AG09319 (cell line): Measurements from ENCODE around the gene ASB16.

ENCODE experiments used
- DNase-seq: peaks from one replicate; pipeline ENCODE4 v3.0.0-alpha.2; 2010; ENCODE audit warnings: low read depth; ENCODE audit errors: extremely low read depth
- TF ChIP-seq, protein P1 (sequence below): IDR thresholded peaks from 2 replicates; pipeline ENCODE4 v1.5.1; 2011; ENCODE audit warnings: low read depth, mild to moderate bottlenecking, inconsistent platforms, low read length, moderate library complexity

Gene ASB16

DNA sequence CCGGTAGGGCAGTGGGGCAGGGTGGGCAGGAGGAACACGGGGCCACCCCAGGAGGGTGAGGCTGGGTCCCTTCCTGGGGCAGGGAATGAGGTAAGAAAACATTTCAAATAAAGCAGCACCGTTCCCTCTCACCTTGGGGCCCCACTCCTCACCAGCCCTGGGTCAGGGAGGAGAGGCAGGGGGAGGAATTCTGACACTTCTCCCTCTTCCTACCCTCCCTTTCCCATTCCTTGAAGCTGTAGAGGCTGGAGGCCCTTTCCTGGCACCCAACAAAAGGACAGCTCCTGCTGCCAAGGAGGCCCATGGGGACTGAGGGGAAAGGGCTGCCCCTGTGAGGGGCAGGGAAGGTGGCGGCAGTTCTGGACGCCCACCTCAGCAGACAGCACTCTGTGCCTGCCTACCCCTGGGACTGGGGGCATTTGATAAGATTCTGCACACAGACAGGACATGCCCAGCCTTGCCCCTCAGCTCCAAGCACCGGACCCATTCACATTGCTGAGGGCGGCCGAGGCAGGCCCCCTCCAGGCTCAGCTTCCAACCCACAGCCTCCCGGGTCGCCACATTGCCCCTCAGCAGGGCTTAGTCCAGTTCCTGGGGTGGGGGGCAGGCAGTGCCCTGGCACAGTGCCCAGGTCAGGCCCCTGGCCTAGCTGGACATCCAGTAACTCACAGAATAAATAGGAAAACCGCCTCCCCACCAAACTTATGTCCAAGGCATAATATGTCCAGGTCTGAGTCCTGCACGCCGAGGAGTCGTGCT is 23.0 kb downstream of the ASB16 start:
- TF ChIP-seq, protein P1, sequence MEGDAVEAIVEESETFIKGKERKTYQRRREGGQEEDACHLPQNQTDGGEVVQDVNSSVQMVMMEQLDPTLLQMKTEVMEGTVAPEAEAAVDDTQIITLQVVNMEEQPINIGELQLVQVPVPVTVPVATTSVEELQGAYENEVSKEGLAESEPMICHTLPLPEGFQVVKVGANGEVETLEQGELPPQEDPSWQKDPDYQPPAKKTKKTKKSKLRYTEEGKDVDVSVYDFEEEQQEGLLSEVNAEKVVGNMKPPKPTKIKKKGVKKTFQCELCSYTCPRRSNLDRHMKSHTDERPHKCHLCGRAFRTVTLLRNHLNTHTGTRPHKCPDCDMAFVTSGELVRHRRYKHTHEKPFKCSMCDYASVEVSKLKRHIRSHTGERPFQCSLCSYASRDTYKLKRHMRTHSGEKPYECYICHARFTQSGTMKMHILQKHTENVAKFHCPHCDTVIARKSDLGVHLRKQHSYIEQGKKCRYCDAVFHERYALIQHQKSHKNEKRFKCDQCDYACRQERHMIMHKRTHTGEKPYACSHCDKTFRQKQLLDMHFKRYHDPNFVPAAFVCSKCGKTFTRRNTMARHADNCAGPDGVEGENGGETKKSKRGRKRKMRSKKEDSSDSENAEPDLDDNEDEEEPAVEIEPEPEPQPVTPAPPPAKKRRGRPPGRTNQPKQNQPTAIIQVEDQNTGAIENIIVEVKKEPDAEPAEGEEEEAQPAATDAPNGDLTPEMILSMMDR, result no peak
- DNase-seq, result no peak

DNA sequence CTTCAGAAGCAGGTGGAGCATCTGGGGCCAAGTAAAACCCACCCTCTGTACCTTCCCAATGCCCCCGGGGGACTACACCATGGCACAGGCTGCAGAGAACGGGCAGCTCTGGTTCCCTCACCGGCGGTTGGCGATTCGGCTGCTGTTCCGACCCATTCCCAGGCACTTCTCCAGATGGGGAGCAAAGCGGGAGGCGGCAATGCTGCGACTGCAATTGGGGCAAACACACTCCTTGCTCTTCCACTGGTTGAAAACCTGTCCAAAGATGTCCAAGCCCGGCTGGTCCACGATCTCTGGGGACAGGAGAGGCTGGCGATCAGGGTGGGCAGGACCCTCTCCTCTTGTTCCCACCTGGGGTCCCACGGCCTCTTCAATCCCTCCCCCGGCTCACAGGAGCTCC is 26.6 kb downstream of the ASB16 start:
- TF ChIP-seq, protein P1, result no peak

DNA sequence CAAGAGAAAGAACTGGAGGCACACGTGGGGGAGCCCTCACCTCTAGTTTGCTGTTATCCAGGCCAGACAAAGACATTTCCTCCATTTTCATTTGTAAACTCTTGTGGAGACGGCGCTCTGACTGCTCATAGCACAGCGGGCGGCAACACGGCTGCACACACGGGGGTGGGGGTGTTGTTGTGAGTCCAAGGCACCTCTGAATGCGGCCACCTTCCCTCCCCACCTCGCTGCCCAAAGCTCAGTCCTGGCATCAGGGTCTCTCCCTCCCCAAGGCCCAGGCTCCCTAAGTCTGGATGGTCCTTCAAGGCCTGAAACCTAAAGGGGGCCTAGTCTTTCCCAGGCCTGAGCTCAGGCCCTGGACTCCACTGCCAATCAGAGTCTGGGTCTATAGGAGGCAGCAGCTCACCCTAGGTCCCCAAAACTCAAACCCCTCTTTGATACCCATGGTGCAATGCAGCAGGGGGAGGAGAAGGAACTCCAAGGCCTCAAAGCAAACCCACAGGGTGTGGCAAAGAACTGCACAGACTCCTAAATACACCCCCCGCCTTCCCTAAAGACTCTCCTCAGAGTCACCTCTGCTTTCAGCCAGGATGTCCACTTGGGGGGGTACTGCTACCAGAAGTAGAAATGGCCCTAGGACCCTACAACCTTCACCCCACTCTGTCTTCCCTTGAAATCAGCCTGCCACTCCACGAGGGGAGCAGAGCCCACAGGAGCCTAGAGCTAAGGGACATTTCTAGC is 27.6 kb downstream of the ASB16 start:
- TF ChIP-seq, protein P1, result peak; percentile 21
- no peak for DNase-seq

More for the DNA sequence above, 26.6 kb downstream of the ASB16 start:
- DNase-seq, result no peak

DNA sequence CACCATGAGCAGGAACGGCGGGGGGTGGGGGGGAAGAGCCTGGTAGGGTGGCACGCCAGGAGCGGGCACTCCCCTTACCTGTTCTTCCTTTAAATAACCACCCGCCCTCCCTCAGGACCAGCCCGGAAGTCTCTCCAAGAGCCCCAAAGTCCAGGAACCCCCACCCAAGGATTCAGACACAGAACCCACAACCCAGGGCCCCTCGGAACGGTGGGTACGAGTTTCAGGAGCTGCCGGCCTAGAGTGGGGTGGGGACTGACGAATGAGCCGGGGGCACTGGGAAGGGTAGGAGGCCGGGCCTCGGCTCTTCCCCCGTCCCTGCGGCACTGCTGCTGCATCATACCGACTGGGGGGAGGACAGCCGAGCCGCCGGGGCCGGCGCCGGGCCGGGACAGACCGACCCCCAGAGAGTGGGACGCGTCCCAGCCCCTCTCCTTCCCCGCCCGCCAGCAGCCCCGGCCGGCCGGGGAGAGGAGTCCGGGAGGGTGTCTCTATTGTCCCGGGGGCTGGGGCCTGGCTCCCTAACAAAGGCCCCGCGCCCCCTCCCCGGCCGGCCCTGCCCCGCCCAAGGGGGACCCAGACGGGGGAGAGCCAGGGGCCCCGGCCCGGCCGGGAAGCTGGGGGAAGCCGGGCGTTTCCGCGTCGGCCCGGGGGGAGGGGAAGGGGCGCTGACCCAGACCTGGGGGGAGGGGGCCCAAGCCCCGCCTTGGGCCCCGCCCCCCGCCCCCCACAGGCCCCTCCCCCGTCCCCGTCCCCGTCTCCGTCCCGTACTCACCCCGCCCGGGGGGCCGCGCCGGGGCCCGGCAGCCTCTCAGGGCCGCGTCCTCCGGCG is 28.4 kb downstream of the ASB16 start:
- TF ChIP-seq, protein P1, result no peak
- no peak for DNase-seq

DNA sequence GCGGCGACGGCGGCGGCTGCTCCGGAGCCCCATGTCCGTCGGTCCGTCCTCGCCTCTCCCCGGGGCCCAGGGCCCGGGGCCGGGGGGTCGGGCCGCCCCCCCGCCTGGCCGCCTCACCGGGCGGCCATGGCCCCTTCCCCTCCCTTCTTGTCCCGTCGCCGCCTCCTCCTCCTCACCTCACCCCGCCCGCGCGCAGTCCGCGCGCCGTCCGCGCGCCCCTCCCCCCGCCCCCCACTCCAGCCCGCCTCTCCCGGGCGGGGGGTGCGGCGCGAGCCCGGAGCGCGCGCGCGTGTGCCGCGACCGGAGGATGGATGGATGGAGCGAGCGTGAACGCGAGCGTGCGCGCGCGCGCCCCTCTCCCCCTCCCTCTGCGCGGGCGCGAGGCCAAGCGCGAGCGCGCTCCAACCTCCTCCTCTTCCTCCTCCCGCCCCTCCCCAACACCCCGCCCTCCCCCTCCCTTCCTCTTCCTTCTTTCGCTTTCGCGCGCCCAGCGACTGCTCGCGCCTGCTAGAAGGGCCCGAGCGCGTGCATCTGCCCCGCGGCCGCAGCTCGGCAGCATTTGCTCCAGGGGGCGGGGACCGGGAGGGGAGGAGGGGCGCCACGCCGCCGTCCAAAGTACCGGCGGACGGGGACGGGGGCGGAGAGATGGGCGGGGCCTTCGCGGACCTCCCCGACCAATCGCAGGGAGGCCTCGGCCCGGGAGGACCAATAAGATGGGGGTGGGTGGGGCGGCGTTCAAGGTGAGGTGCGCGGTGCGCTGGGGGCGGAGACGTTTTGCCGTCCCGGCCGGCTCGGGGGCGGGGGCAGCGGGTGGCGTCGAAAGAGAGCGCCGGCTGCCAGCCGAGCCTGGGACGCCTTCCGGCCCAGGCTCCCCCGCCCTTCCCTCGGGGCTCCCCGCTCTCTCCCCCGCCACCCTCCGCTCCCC is 29.3 kb downstream of the ASB16 start, which contains the start of gene ATXN7L3:
Gene ATXN7L3 (minus strand): TSS at position 332 of the 925 bp plus-strand sequence. CDS start 1,814 bp downstream, outside the sequence.
- DNase-seq, result peak; percentile 97

More for the DNA sequence above, 29.3 kb downstream of the ASB16 start, which contains the start of gene ATXN7L3:
- TF ChIP-seq, protein P1, result no peak
